Neuron (in vitro differentiated cells): ENCODE results near the gene MT1HL1.

Experiments used
- H2AFZ ChIP-seq: one replicate; pipeline ENCODE4 v1.6.1; 2013; ENCODE audit warnings: low read depth, mild to moderate bottlenecking, inconsistent platforms, low read length, moderate library complexity
- H3K27me3 ChIP-seq: one replicate; pipeline ENCODE4 v1.6.1; 2013; ENCODE audit warnings: low read length; ENCODE audit not compliant: insufficient read depth
- H3K36me3 ChIP-seq: one replicate; pipeline ENCODE4 v1.6.1; 2013; ENCODE audit warnings: low read length; ENCODE audit not compliant: insufficient read depth
- H3K4me1 ChIP-seq: one replicate; pipeline ENCODE4 v1.6.1; 2013; ENCODE audit warnings: low read length; ENCODE audit not compliant: insufficient read depth
- H3K4me3 ChIP-seq: 2 replicates; pipeline ENCODE4 v1.5.1; 2013; ENCODE audit warnings: mild to moderate bottlenecking, low read length, moderate library complexity
- H3K9me3 ChIP-seq: one replicate; pipeline ENCODE4 v1.6.1; 2013; ENCODE audit warnings: low read length

The MT1HL1 gene

DNA sequence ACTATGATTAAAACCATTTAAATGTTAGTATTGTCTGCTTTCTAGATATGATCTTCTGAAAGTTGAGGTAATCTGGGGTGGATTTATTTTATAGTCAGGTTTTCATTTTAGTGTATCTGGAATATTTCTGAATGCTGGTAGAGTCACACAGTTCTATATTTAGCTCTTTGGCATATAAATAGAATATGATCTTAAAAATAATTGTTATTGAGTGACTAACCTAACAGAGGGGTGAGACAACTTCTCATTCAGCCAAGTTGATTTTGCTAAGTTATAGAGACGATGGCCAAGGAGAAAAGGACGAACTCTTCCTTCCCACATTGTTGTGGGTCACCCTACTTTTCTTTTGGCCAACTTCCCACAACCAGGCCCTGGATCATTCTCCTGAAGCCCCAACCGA is 7.2 kb upstream of the MT1HL1 start:
- no peaks in the 10 kb centered on the region for H3K36me3 ChIP-seq
- no peak overlapping the region for H2AFZ ChIP-seq
- H3K27me3 ChIP-seq, result peaks cover 18% of the 10 kb centered on the region
- no peaks in the 10 kb centered on the region for H3K9me3 ChIP-seq
- H3K4me1 ChIP-seq, result peaks cover 3% of the 10 kb centered on the region
- H3K4me3 ChIP-seq, result no peak overlapping the region

- Histone ChIP-seq H2AFZ (no peak overlapping the region), H3K9me3 (no peaks in the 10 kb centered on the region), H3K4me3 (no peak overlapping the region), H3K4me1 (peaks cover 3% of the 10 kb centered on the region), H3K27me3 (peaks cover 18% of the 10 kb centered on the region), H3K36me3 (no peaks in the 10 kb centered on the region)
Observed at GRCh38 chr1:237009611-237010010, 5.4 kb upstream of the MT1HL1 start.

DNA sequence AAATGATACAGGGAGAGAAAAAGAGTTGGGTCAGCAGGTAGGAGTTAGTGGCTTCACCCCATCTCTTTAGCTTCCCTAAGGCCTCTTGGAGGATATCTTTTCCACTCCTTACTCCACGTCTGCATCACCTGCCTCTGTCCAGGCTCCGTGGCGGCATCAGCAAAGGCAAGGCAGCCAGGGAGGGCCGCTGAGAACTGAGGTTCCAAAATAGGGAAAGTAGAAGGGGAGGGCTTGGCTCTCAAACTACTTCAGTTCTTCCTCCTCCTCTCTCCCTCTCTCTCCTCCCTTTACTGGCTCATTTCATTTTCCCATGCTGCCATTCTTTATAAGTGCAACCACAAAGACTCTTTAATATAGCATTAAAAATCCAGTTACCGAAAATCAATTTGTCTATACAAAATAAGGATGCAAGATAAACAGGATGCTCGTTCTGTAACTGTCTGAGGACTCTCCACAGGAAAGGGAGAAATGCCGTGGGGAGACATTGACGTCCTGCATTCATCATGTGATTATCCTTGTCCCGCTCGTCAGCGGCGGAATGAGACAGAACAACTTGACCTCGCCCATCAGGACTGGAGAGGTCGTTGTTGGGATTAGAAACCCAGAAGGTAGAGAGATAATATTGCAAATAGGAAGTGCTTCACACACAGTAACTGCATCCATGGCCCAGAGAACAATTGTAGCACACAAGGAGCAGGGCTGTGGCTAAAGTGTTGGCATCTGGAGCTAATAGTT is 3.1 kb upstream of the MT1HL1 start:
- Histone ChIP-seq H3K4me3 (no peak overlapping the region), H3K9me3 (no peaks in the 10 kb centered on the region), H2AFZ (no peak overlapping the region), H3K4me1 (no peaks in the 10 kb centered on the region), H3K36me3 (no peaks in the 10 kb centered on the region), H3K27me3 (peaks cover 18% of the 10 kb centered on the region)

GRCh38 chr1:237005674-237006073 is 1.4 kb upstream of the MT1HL1 start:
- no peaks in the 10 kb centered on the region for H3K4me1 ChIP-seq
- H3K27me3 ChIP-seq, result peaks cover 13% of the 10 kb centered on the region
- H3K36me3 ChIP-seq, result no peaks in the 10 kb centered on the region
- no peaks in the 10 kb centered on the region for H3K9me3 ChIP-seq
- H3K4me3 ChIP-seq, result no peak overlapping the region
- no peak overlapping the region for H2AFZ ChIP-seq

DNA sequence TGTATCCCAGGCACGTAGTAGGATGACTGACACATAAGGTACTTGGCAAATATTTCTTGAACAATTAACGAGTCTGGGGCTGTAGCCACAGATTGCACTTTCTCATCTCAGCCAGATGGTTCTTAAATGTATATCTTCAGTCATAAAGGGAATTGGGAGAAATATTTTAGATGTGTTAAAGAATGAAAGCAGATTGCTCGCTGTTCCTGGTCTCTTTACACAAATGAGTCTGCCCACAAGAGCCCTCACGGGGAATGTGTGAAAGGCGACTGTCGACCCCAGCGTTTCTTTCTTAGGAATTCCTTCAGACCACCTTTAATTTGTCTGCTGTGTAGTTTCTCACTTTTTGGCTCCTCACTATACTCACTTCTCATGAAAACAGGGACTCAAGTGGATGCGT is 725 bp downstream of the MT1HL1 start:
- H3K9me3 ChIP-seq, result no peaks in the 10 kb centered on the region
- H2AFZ ChIP-seq, result no peak overlapping the region
- H3K4me1 ChIP-seq, result no peaks in the 10 kb centered on the region

DNA sequence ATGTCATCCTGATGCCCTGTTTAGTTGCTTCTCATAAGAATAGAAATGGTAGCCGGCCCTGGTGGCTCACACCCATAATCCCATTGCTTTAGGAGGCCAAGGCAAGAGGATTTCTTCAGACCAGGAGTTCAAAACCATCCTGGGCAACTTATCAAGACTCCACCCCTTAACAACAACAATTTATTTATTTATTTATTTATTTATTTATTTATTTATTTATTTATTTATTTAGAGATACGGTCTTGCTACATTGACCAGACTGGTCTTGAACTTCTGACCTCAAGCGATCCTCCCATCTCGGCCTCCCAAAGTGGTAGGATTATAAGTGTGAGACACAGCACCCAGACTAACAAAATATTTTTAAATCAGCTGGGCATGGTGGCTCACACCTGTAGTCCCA is 4.0 kb downstream of the MT1HL1 start:
- H2AFZ ChIP-seq, result no peak overlapping the region

More for the DNA sequence above, 725 bp downstream of the MT1HL1 start:
- Histone ChIP-seq H3K36me3 (no peaks in the 10 kb centered on the region), H3K4me3 (no peak overlapping the region), H3K27me3 (peaks cover 10% of the 10 kb centered on the region)

DNA sequence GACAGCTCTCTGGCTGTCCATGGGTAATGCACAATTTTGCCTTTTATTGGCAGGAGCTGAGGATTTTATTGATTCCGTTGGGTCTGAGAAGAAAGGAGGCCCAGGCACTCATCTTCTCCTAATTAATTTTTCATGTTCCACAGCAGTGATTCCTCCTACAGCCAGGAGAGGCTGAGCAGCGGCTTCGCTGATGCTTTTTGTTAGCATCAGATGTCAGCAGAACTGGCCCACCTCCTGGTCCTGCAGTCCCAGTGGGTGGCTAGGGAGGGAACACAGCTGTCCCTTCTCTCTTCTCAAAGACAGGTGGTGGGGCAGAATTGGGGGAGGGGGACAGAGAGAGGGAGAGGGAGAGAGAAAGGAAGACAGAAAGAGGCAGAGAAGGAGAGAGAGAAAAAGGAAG is 5.7 kb downstream of the MT1HL1 start:
- Histone ChIP-seq H3K4me3 (no peak overlapping the region), H3K27me3 (no peaks in the 10 kb centered on the region), H3K4me1 (no peaks in the 10 kb centered on the region), H2AFZ (no peak overlapping the region), H3K36me3 (no peaks in the 10 kb centered on the region), H3K9me3 (no peaks in the 10 kb centered on the region)

More for the DNA sequence above, 4.0 kb downstream of the MT1HL1 start:
- no peak overlapping the region for H3K4me3 ChIP-seq
- no peaks in the 10 kb centered on the region for H3K36me3 ChIP-seq
- no peaks in the 10 kb centered on the region for H3K4me1 ChIP-seq
- no peaks in the 10 kb centered on the region for H3K27me3 ChIP-seq
- no peaks in the 10 kb centered on the region for H3K9me3 ChIP-seq

GRCh38 chr1:236997882-236998281 is 6.4 kb downstream of the MT1HL1 start:
- Histone ChIP-seq H2AFZ (no peak overlapping the region), H3K4me1 (no peaks in the 10 kb centered on the region), H3K9me3 (no peaks in the 10 kb centered on the region), H3K27me3 (peaks cover under 1% of the 10 kb centered on the region), H3K4me3 (no peak overlapping the region), H3K36me3 (no peaks in the 10 kb centered on the region)

DNA sequence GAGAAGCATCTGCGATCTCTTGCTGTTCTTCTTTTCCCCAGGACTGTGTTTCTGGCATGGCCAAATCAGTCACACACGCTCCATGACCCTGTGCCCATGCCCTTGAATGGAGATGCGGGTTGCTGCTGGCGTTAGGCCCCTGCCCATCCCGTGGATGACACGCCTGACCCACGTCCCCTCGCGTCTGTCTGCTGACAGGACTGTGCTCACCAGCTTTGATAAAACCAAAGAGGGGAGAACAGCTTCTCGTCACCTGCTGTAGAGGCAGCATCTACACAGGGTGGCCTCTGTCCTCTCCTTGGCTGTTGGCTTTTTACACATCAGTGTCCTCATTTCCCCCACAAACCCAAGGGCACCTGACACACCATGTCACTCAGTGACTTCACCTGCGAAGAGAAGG is 6.9 kb downstream of the MT1HL1 start:
- H3K4me1 ChIP-seq, result no peaks in the 10 kb centered on the region
- H2AFZ ChIP-seq, result no peak overlapping the region
- no peak overlapping the region for H3K4me3 ChIP-seq
- peaks cover 2% of the 10 kb centered on the region for H3K27me3 ChIP-seq
- H3K9me3 ChIP-seq, result no peaks in the 10 kb centered on the region
- no peaks in the 10 kb centered on the region for H3K36me3 ChIP-seq

DNA sequence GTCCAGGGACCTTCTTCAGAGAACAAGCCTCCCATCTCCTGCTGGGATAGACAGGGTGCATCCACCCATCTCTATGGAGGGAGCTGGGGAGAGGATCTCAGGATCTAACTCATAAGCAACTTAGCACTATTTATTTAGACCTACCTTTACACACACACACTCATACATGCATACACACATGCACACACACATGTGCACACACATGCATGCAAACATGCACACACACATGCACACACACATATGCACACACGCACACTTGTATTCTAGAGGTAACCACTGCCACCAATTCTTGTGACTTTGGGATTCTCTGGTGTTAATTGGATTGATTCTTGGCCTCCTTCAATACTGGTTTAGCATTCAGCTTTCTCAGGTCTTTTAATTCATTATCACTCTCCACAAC is 9.8 kb downstream of the MT1HL1 start:
- no peak overlapping the region for H2AFZ ChIP-seq
- no peaks in the 10 kb centered on the region for H3K9me3 ChIP-seq

GRCh38 chr1:236992449-236992848 is 11.8 kb downstream of the MT1HL1 start:
- H3K27me3 ChIP-seq, result peaks cover 2% of the 10 kb centered on the region
- H2AFZ ChIP-seq, result no peak overlapping the region
- H3K4me1 ChIP-seq, result no peaks in the 10 kb centered on the region
- no peaks in the 10 kb centered on the region for H3K36me3 ChIP-seq
- no peak overlapping the region for H3K4me3 ChIP-seq
- H3K9me3 ChIP-seq, result no peaks in the 10 kb centered on the region

More for the DNA sequence above, 9.8 kb downstream of the MT1HL1 start:
- no peaks in the 10 kb centered on the region for H3K4me1 ChIP-seq
- no peak overlapping the region for H3K4me3 ChIP-seq
- peaks cover 2% of the 10 kb centered on the region for H3K27me3 ChIP-seq
- no peaks in the 10 kb centered on the region for H3K36me3 ChIP-seq

GRCh38 chr1:236990052-236990445 is 14.2 kb downstream of the MT1HL1 start:
- Histone ChIP-seq H3K27me3 (peaks cover 2% of the 10 kb centered on the region), H3K36me3 (no peaks in the 10 kb centered on the region), H3K4me1 (no peaks in the 10 kb centered on the region), H3K9me3 (no peaks in the 10 kb centered on the region), H2AFZ (no peak overlapping the region), H3K4me3 (no peak overlapping the region)

GRCh38 chr1:236989290-236990051 is 14.8 kb downstream of the MT1HL1 start:
- Histone ChIP-seq H3K4me1 (no peaks in the 10 kb centered on the region), H3K27me3 (peaks cover 2% of the 10 kb centered on the region), H3K9me3 (no peaks in the 10 kb centered on the region), H3K36me3 (no peaks in the 10 kb centered on the region), H3K4me3 (no peak overlapping the region), H2AFZ (no peak overlapping the region)
